Cardiac muscle cell (in vitro differentiated cells and primary cell): ENCODE data around the gene UNC5B. TPM values are rescaled to one million over a fixed set of nuclear protein-coding genes. Genes with fewer than 3 reads are reported as not detected.

Experiments
- DNase-seq, 2 donors: peaks; one replicate each; pipeline versions ENCODE4 v3.0.0 to v3.0.0-alpha.2; 2010 to 2017; ENCODE audit warnings: low read depth in 1 of 2, low spot score in 1 of 2
- H3K27ac ChIP-seq: fragments of 200-600 bp; sonication (generic); 2 replicates; pipeline ENCODE4 v1.5.1; 2016
- H3K27me3 ChIP-seq: fragments of 200-600 bp; sonication (generic); 2 replicates; pipeline ENCODE4 v1.6.0; 2016; ENCODE audit warnings: control low read depth
- H3K36me3 ChIP-seq: fragments of 200-600 bp; sonication (generic); 2 replicates; pipeline ENCODE4 v1.5.1; 2016; ENCODE audit warnings: control low read depth
- H3K4me1 ChIP-seq: fragments of 200-600 bp; sonication (generic); 2 replicates; pipeline ENCODE4 v1.8.1; 2017; ENCODE audit warnings: low read depth, mild to moderate bottlenecking, mixed run types
- H3K4me3 ChIP-seq: fragments of 200-600 bp; sonication (generic); 2 replicates; pipeline ENCODE4 v1.5.1; 2016; ENCODE audit warnings: mild to moderate bottlenecking
- H3K9me3 ChIP-seq: fragments of 200-600 bp; sonication (generic); 2 replicates; pipeline ENCODE4 v1.5.1; 2017; ENCODE audit warnings: low read depth, mild to moderate bottlenecking, control low read depth
- CTCF ChIP-seq: IDR thresholded peaks from 2 replicates; pipeline ENCODE4 v1.5.1; 2012; ENCODE audit warnings: low read depth, mild to moderate bottlenecking, low read length
- polyA plus RNA-seq: library from polyadenylated mRNA; unstranded; fragments of >200 nt; fragmentation: Nextera tagmentation; extraction: Ambion mirVana; gene quantifications from 2 replicates; pipeline ENCODE4 v1.2.1, GENCODE V29; 2016
- total RNA-seq: library from RNA; depleted of rRNA; stranded (reverse); fragments of >200 nt; gene quantifications from 2 replicates; pipeline ENCODE4 v1.2.3, GENCODE V29; 2016

UNC5B gene
- total and polyA plus RNA-seq, 2 experiments from 2014 or later, result 73.3 to 172 TPM

GRCh38 chr10:71252220-71252619, 39.9 kb downstream of the UNC5B start:
- no peak for DNase-seq
- TF ChIP-seq CTCF, result no peak
- H3K4me1 ChIP-seq, result peaks cover 55% of the 10 kb centered on the region
- peak overlapping the region; percentile 71 for H3K27ac ChIP-seq
- H3K9me3 ChIP-seq, result no peaks in the 10 kb centered on the region
- no peaks in the 10 kb centered on the region for H3K36me3 ChIP-seq
- H3K4me3 ChIP-seq, result no peak overlapping the region
- H3K27me3 ChIP-seq, result no peaks in the 10 kb centered on the region

- H3K27ac ChIP-seq, result peak overlapping the region; percentile 71
- DNase-seq, result no peak
- TF ChIP-seq CTCF, result no peak
Measured at GRCh38 chr10:71253981-71254818, 41.8 kb downstream of the UNC5B start.

GRCh38 chr10:71254834-71255549, 42.6 kb downstream of the UNC5B start:
- H3K4me3 ChIP-seq, result no peak overlapping the region
- no peaks in the 10 kb centered on the region for H3K27me3 ChIP-seq
- no peak for TF ChIP-seq CTCF
- H3K4me1 ChIP-seq, result peaks cover 52% of the 10 kb centered on the region
- H3K36me3 ChIP-seq, result no peaks in the 10 kb centered on the region
- DNase-seq, result no peak
- peak overlapping the region; percentile 71 for H3K27ac ChIP-seq
- H3K9me3 ChIP-seq, result no peaks in the 10 kb centered on the region

More at GRCh38 chr10:71253981-71254818, 41.8 kb downstream of the UNC5B start:
- Histone ChIP-seq H3K9me3 (no peaks in the 10 kb centered on the region), H3K4me3 (no peak overlapping the region), H3K36me3 (no peaks in the 10 kb centered on the region), H3K4me1 (peaks cover 44% of the 10 kb centered on the region), H3K27me3 (no peaks in the 10 kb centered on the region)

GRCh38 chr10:71255550-71255807, 43.1 kb downstream of the UNC5B start:
- Histone ChIP-seq H3K9me3 (no peaks in the 10 kb centered on the region), H3K27me3 (no peaks in the 10 kb centered on the region), H3K27ac (peak overlapping the region; percentile 71), H3K36me3 (no peaks in the 10 kb centered on the region), H3K4me1 (peaks cover 57% of the 10 kb centered on the region), H3K4me3 (no peak overlapping the region)
- no peak for TF ChIP-seq CTCF
- no peak for DNase-seq

GRCh38 chr10:71255808-71256660, 43.7 kb downstream of the UNC5B start:
- TF ChIP-seq CTCF, result no peak
- no peak overlapping the region for H3K4me3 ChIP-seq
- peak in 1 of 2 donors; percentile 93 for DNase-seq
- H3K36me3 ChIP-seq, result no peaks in the 10 kb centered on the region
- H3K27ac ChIP-seq, result peak overlapping the region; percentile 71
- H3K27me3 ChIP-seq, result no peaks in the 10 kb centered on the region
- H3K9me3 ChIP-seq, result no peaks in the 10 kb centered on the region
- peaks cover 61% of the 10 kb centered on the region for H3K4me1 ChIP-seq
